Osteocyte (in vitro differentiated cells): ENCODE data around the gene WDR38. TPM values are rescaled to one million over a fixed set of nuclear protein-coding genes. Genes with fewer than 3 reads are reported as not detected.
"Not testable (repeated sequence)": the region's sequence is repeated elsewhere in the genome, so short reads cannot be mapped to it uniquely, and the experiment has no call there.

ENCODE experiments used
- DNase-seq: peaks from one replicate; pipeline ENCODE4 v3.0.0; 2021; ENCODE audit warnings: mixed read lengths; ENCODE audit not compliant: unreplicated experiment; ENCODE audit errors: extremely low spot score
- H3K27ac Mint-ChIP-seq: one replicate; pipeline ENCODE4 v1.8.0; 2021; ENCODE audit warnings: mild to moderate bottlenecking, mixed read lengths; ENCODE audit not compliant: unreplicated experiment
- H3K27me3 Mint-ChIP-seq: one replicate; pipeline ENCODE4 v1.8.0; 2021; ENCODE audit warnings: mixed read lengths; ENCODE audit not compliant: unreplicated experiment
- H3K36me3 Mint-ChIP-seq: one replicate; pipeline ENCODE4 v1.8.0; 2021; ENCODE audit warnings: mixed read lengths; ENCODE audit not compliant: unreplicated experiment
- H3K4me1 Mint-ChIP-seq: one replicate; pipeline ENCODE4 v1.8.0; 2021; ENCODE audit warnings: mixed read lengths; ENCODE audit not compliant: unreplicated experiment
- H3K4me3 Mint-ChIP-seq: one replicate; pipeline ENCODE4 v1.8.0; 2021; ENCODE audit warnings: mild to moderate bottlenecking, moderate library complexity, mixed read lengths; ENCODE audit not compliant: unreplicated experiment
- H3K9me3 Mint-ChIP-seq: one replicate; pipeline ENCODE4 v1.8.0; 2021; ENCODE audit warnings: mixed read lengths; ENCODE audit not compliant: unreplicated experiment
- CTCF ChIP-seq: fragments of 200-600 bp; sonication (generic); IDR thresholded peaks from 2 replicates; pipeline ENCODE4 v1.5.0; 2021; ENCODE audit warnings: antibody characterized with exemption, mild to moderate bottlenecking, moderate library complexity
- total RNA-seq: library from RNA; stranded (reverse); gene quantifications from 2 replicates; pipeline ENCODE4 v1.2.1, GENCODE V29; 2021

Gene WDR38
- total RNA-seq, 1 donor from 2014 or later: not detected

- no peaks in the 10 kb centered on the region for H3K9me3 Mint-ChIP-seq
- peak overlapping the region; percentile 77 for H3K27ac Mint-ChIP-seq
- TF ChIP-seq CTCF: no peak
- no peak overlapping the region for H3K4me3 Mint-ChIP-seq
- H3K27me3 Mint-ChIP-seq: no peaks in the 10 kb centered on the region
- peak; percentile 93 for DNase-seq
- H3K4me1 Mint-ChIP-seq: peaks cover 32% of the 10 kb centered on the region
- no peaks in the 10 kb centered on the region for H3K36me3 Mint-ChIP-seq
Measured at GRCh38 chr9:124835026-124835557, 18.2 kb upstream of the WDR38 start.

GRCh38 chr9:124838132-124838531, 15.1 kb upstream of the WDR38 start:
- H3K36me3 Mint-ChIP-seq, H3K27ac Mint-ChIP-seq, H3K4me3 Mint-ChIP-seq, H3K9me3 Mint-ChIP-seq, DNase-seq, H3K27me3 Mint-ChIP-seq: not testable (repeated sequence)
- H3K4me1 Mint-ChIP-seq: peaks cover 28% of the 10 kb centered on the region

- H3K27me3 Mint-ChIP-seq, H3K27ac Mint-ChIP-seq, H3K36me3 Mint-ChIP-seq, H3K4me3 Mint-ChIP-seq, DNase-seq, H3K9me3 Mint-ChIP-seq: not testable (repeated sequence)
- peaks cover 34% of the 10 kb centered on the region for H3K4me1 Mint-ChIP-seq
Measured at GRCh38 chr9:124838567-124839275, 14.5 kb upstream of the WDR38 start.

GRCh38 chr9:124839612-124840299, 13.5 kb upstream of the WDR38 start:
- DNase-seq: no peak
- H3K27ac Mint-ChIP-seq: no peak overlapping the region
- H3K27me3 Mint-ChIP-seq: no peaks in the 10 kb centered on the region
- no peak overlapping the region for H3K4me3 Mint-ChIP-seq
- TF ChIP-seq CTCF: peak; percentile 63
- no peaks in the 10 kb centered on the region for H3K36me3 Mint-ChIP-seq
- peaks cover 34% of the 10 kb centered on the region for H3K4me1 Mint-ChIP-seq
- H3K9me3 Mint-ChIP-seq: no peaks in the 10 kb centered on the region

- Mint-ChIP-seq H3K4me1 (peaks cover 29% of the 10 kb centered on the region), H3K9me3 (no peaks in the 10 kb centered on the region), H3K27me3 (no peaks in the 10 kb centered on the region), H3K4me3 (no peak overlapping the region), H3K36me3 (no peaks in the 10 kb centered on the region), H3K27ac (no peak overlapping the region)
- peak; percentile 43 for TF ChIP-seq CTCF
- DNase-seq: no peak
Measured at GRCh38 chr9:124840300-124840833, 12.9 kb upstream of the WDR38 start.
